ENCODE data around the gene REEP5. TPM values are rescaled to one million over a fixed set of nuclear protein-coding genes. Genes with fewer than 3 reads are reported as not detected.
"Not testable (repeated sequence)": the region's sequence is repeated elsewhere in the genome, so short reads cannot be mapped to it uniquely, and the experiment has no call there.

Gene REEP5
- total RNA-seq, 2 donors from 2014 or later = 61.0 to 164 TPM

- 83% methylated on average over 1 of the region's 1 CpG for WGBS
- TF ChIP-seq POLR2AphosphoS5 (IDR thresholded peaks at IDR 0.05) (no peak), CTCF (IDR thresholded peaks at IDR 0.05) (no peak), POLR2A (IDR thresholded peaks at IDR 0.05) (no peak)
- Histone ChIP-seq H3K27me3 (replicated peaks; ENCODE audit: insufficient read depth) (no peaks in the 10 kb centered on the region), H3K27ac (no peak overlapping the region), H3K4me1 (replicated peaks) (no peaks in the 10 kb centered on the region), H3K9me3 (no peaks in the 10 kb centered on the region), H3K36me3 (peaks cover 0 to 5% of the 10 kb centered on the region in 2 donors), H3K4me3 (no peak overlapping the region)
- intact Hi-C loops (cut with DNase I) = no loop called here
- no peak for DNase-seq (ENCODE audit: low spot score)
These were observed 11.5 kb downstream of the REEP5 start for GRCh38 chr5:112910529-112910928.

GRCh38 chr5:112908854-112909253, 13.2 kb downstream of the REEP5 start:
- Histone ChIP-seq H3K9me3 (no peaks in the 10 kb centered on the region), H3K27me3 (replicated peaks; ENCODE audit: insufficient read depth) (no peaks in the 10 kb centered on the region), H3K4me3 (no peak overlapping the region), H3K27ac (no peak overlapping the region), H3K4me1 (replicated peaks) (no peaks in the 10 kb centered on the region), H3K36me3 (peaks cover 0 to 5% of the 10 kb centered on the region in 2 donors)
- intact Hi-C loops (cut with DNase I) = no loop called here
- TF ChIP-seq POLR2A (IDR thresholded peaks at IDR 0.05) (no peak), CTCF (IDR thresholded peaks at IDR 0.05) (no peak), POLR2AphosphoS5 (IDR thresholded peaks at IDR 0.05) (no peak)
- DNase-seq (ENCODE audit: low spot score) = no peak

GRCh38 chr5:112907166-112907631, 14.8 kb downstream of the REEP5 start:
- DNase-seq (ENCODE audit: low spot score) = no peak
- no peaks in the 10 kb centered on the region for H3K4me1 ChIP-seq (replicated peaks)
- H3K27me3 ChIP-seq (replicated peaks; ENCODE audit: insufficient read depth) = no peaks in the 10 kb centered on the region
- WGBS = 88% methylated on average over 4 of the region's 4 CpGs
- intact Hi-C loops (cut with DNase I) = no loop called here
- no peak overlapping the region for H3K4me3 ChIP-seq
- TF ChIP-seq POLR2AphosphoS5 (IDR thresholded peaks at IDR 0.05) (no peak), POLR2A (IDR thresholded peaks at IDR 0.05) (no peak), CTCF (IDR thresholded peaks at IDR 0.05) (no peak)
- H3K36me3 ChIP-seq = peaks cover 0 to 5% of the 10 kb centered on the region in 2 donors
- H3K27ac ChIP-seq = no peak overlapping the region
- H3K9me3 ChIP-seq = no peaks in the 10 kb centered on the region

GRCh38 chr5:112906637-112907036, 15.4 kb downstream of the REEP5 start:
- intact Hi-C loops (cut with DNase I) = no loop called here
- TF ChIP-seq POLR2AphosphoS5 (IDR thresholded peaks at IDR 0.05) (no peak), POLR2A (IDR thresholded peaks at IDR 0.05) (no peak), CTCF (IDR thresholded peaks at IDR 0.05) (no peak)
- H3K36me3 ChIP-seq = peaks cover 0 to 5% of the 10 kb centered on the region in 2 donors
- H3K27me3 ChIP-seq (replicated peaks; ENCODE audit: insufficient read depth) = no peaks in the 10 kb centered on the region
- H3K9me3 ChIP-seq = no peaks in the 10 kb centered on the region
- H3K4me1 ChIP-seq (replicated peaks) = no peaks in the 10 kb centered on the region
- WGBS = 89% methylated on average over 3 of the region's 3 CpGs
- H3K4me3 ChIP-seq = no peak overlapping the region
- no peak for DNase-seq (ENCODE audit: low spot score)
- no peak overlapping the region for H3K27ac ChIP-seq

- DNase-seq (ENCODE audit: low spot score); intact Hi-C loops (cut with DNase I); H3K9me3 ChIP-seq; H3K4me3 ChIP-seq; H3K27me3 ChIP-seq (replicated peaks; ENCODE audit: insufficient read depth); H3K36me3 ChIP-seq; H3K4me1 ChIP-seq (replicated peaks); H3K27ac ChIP-seq: not testable (repeated sequence)
- WGBS = 92% methylated on average over 3 of the region's 3 CpGs
These were observed 17.0 kb downstream of the REEP5 start for GRCh38 chr5:112904996-112905395.
